K562 (cell line): Measurements from ENCODE around the gene VPS37D. TPM values are rescaled to one million over a fixed set of nuclear protein-coding genes. Genes with fewer than 3 reads are reported as not detected.

Experiments used
- AFF4 ChIP-seq: sonication (generic); formaldehyde crosslinking; IDR thresholded peaks from 2 replicates; pipeline ENCODE4 v1.8.0; 2023; ENCODE audit warnings: mild to moderate bottlenecking, missing genetic modification reagents
- ARID1B ChIP-seq: fragments of 450-650 bp; IDR thresholded peaks from 2 replicates; pipeline ENCODE4 v1.6.1; 2016; ENCODE audit warnings: antibody characterized with exemption, mild to moderate bottlenecking, inconsistent platforms
- DNMT1 ChIP-seq: fragments of 450-650 bp; IDR thresholded peaks from 2 replicates; pipeline ENCODE4 v1.6.1; 2016; ENCODE audit warnings: antibody characterized with exemption, mild to moderate bottlenecking
- EP400 ChIP-seq: fragments of 450-650 bp; IDR thresholded peaks from 2 replicates; pipeline ENCODE4 v1.6.1; 2017; ENCODE audit warnings: antibody characterized with exemption, mild to moderate bottlenecking, moderate library complexity
- ETV5 ChIP-seq: sonication (generic); formaldehyde crosslinking; IDR thresholded peaks from 2 replicates; pipeline ENCODE4 v1.4.0; 2020; ENCODE audit warnings: low read depth, mild to moderate bottlenecking, missing genetic modification reagents
- FOXM1 ChIP-seq, 2 experiments: fragments of 450-650 bp in 1 of 2; sonication (generic) in 1 of 2; formaldehyde crosslinking in 1 of 2; IDR thresholded peaks; 2 replicates each; pipeline versions ENCODE4 v1.6.1 to v1.9.0; 2017 to 2022; ENCODE audit warnings: low read depth in 2 of 2, mild to moderate bottlenecking in 2 of 2, missing genetic modification reagents in 1 of 2, moderate library complexity in 1 of 2
- KDM4B ChIP-seq, 2 experiments: fragments of 450-650 bp in 1 of 2; sonication (generic) in 1 of 2; IDR thresholded peaks; 2 replicates each; pipeline ENCODE4 v1.6.1; 2016 to 2017; ENCODE audit warnings: borderline replicate concordance in 2 of 2, antibody characterized with exemption in 1 of 2, low read depth in 1 of 2, mild to moderate bottlenecking in 1 of 2
- LCOR ChIP-seq: sonication (generic); formaldehyde crosslinking; IDR thresholded peaks from 2 replicates; pipeline ENCODE4 v1.8.0; 2022; ENCODE audit warnings: mild to moderate bottlenecking, missing genetic modification reagents
- MEF2D ChIP-seq: conservative IDR thresholded peaks from 2 replicates; pipeline ENCODE4 v1.6.1; 2016; ENCODE audit warnings: low read depth, missing genetic modification characterization, missing compliant biosample characterization
- STAG1 ChIP-seq: sonication (generic); formaldehyde crosslinking; IDR thresholded peaks from 2 replicates; pipeline ENCODE4 v1.5.0; 2020; ENCODE audit warnings: missing genetic modification reagents, borderline replicate concordance
- THRAP3 ChIP-seq: fragments of 450-650 bp; IDR thresholded peaks from 2 replicates; pipeline ENCODE4 v1.6.1; 2016; ENCODE audit warnings: mild to moderate bottlenecking, inconsistent platforms, borderline replicate concordance
- ZC3H11A ChIP-seq: IDR thresholded peaks from 2 replicates; pipeline ENCODE4 v1.6.1; 2012; ENCODE audit warnings: low read depth, low read length, improper control_type of control experiment
- ZNF121 ChIP-seq: sonication (generic); formaldehyde crosslinking; conservative IDR thresholded peaks from 2 replicates; pipeline ENCODE4 v1.8.0; 2022; ENCODE audit warnings: missing genetic modification reagents
- ZNF165 ChIP-seq: fragments of 250-450 bp; sonication (Bioruptor Pico); IDR thresholded peaks from 2 replicates; pipeline ENCODE4 v1.4.0; 2020; ENCODE audit warnings: borderline replicate concordance
- ZNF507 ChIP-seq: conservative IDR thresholded peaks from 2 replicates; pipeline ENCODE4 v1.6.1; 2017; ENCODE audit warnings: missing genetic modification characterization, missing compliant biosample characterization
- ZNF584 ChIP-seq: fragments of 200-800 bp; sonication (Bioruptor generic); IDR thresholded peaks from 2 replicates; pipeline ENCODE4 v1.6.1; 2016; ENCODE audit warnings: low read depth, mild to moderate bottlenecking, missing genetic modification characterization, missing compliant biosample characterization
- ZNF589 ChIP-seq: fragments of 200-800 bp; sonication (Bioruptor generic); IDR thresholded peaks from 2 replicates; pipeline ENCODE4 v1.6.1; 2016; ENCODE audit warnings: low read depth, missing genetic modification characterization, missing compliant biosample characterization
- ZNF609 ChIP-seq: sonication (generic); formaldehyde crosslinking; IDR thresholded peaks from 2 replicates; pipeline ENCODE4 v1.8.1; 2023; ENCODE audit warnings: missing genetic modification reagents, mild to moderate bottlenecking, borderline replicate concordance
- ZSCAN29 ChIP-seq: fragments of 450-650 bp; IDR thresholded peaks from 2 replicates; pipeline ENCODE4 v1.6.1; 2017
- polyA plus RNA-seq, 8 experiments: library from polyadenylated mRNA; depleted of rRNA in 4 of 8; stranded (reverse) in 5 of 8; unstranded in 3 of 8; fragments of >200 nt; fragmentation: Nextera tagmentation in 2 of 8; fragmentation: Illumina TruSeq in 1 of 8; extraction: Ambion mirVana in 2 of 8; extraction: Trizol in 1 of 8; gene quantifications; 2 replicates each; pipeline versions ENCODE4 v1.2.1 to v1.2.3, GENCODE V29; 2011 to 2014; ENCODE audit warnings: inconsistent platforms in 1 of 8, missing spikeins in 1 of 8
- total RNA-seq, 7 experiments: library from RNA; depleted of rRNA in 6 of 7; stranded (reverse); fragments of >200 nt in 6 of 7; fragmentation: Illumina TruSeq in 2 of 7; extraction: Trizol in 2 of 7; gene quantifications; 2 replicates each; pipeline versions ENCODE4 v1.2.1 to v1.2.3, GENCODE V29; 2011 to 2021; ENCODE audit warnings: low replicate concordance in 1 of 7

VPS37D gene
- total and polyA plus RNA-seq, 9 of the 15 experiments (the other 6 are each of a cell fraction or from before 2014, with no cell fraction given), result 0.25 to 2.3 (median 1.0) TPM; not detected in 3

GRCh38 chr7:73622909-73623797 is 44.5 kb upstream of the VPS37D start (continued):
- TF ChIP-seq ZNF609 (CRISPR knock-in tag), result no peak
- no peak; the same call in 1 of the 2 replicates for TF ChIP-seq ETV5 (CRISPR knock-in tag)
- no peak for TF ChIP-seq STAG1 (CRISPR knock-in tag)
- no peak for TF ChIP-seq DNMT1
- no peak for TF ChIP-seq ZNF507 (tag)
- no peak for TF ChIP-seq MEF2D (tag)
- TF ChIP-seq KDM4B (IDR thresholded peaks at IDR 0.05; ENCODE audit: borderline replicate concordance in 2 of 2, low read depth in 1 of 2), result 0 out of 4 replicates have a peak, but pooled peaks of 1 of the 2 experiments have one; percentile 27
- 0 out of 2 replicates have a peak, but pooled peaks have one; percentile 28 for TF ChIP-seq AFF4 (CRISPR knock-in tag)
- TF ChIP-seq ZNF589 (CRISPR knock-in tag), result no peak
- TF ChIP-seq FOXM1 (IDR thresholded peaks at IDR 0.05; ENCODE audit: low read depth), result no peak
- no peak for TF ChIP-seq FOXM1 (CRISPR knock-in tag; IDR thresholded peaks at IDR 0.05; ENCODE audit: low read depth)
- TF ChIP-seq LCOR, result peak; percentile 80; the same call in 1 of the 2 replicates
- no peak for TF ChIP-seq ZNF121 (CRISPR knock-in tag)
- no peak for TF ChIP-seq THRAP3
- TF ChIP-seq ARID1B, result peak; percentile 64
- TF ChIP-seq EP400, result no peak
- no peak for TF ChIP-seq ZC3H11A
- no peak for TF ChIP-seq ZNF165 (CRISPR knock-in tag)
- no peak for TF ChIP-seq ZNF584 (CRISPR knock-in tag)
- TF ChIP-seq ZSCAN29, result no peak
